SH-SY5Y (cell line): ENCODE measurements around the gene BRCC3.

Experiments
- GATA2 ChIP-seq: IDR thresholded peaks from 2 replicates; pipeline ENCODE4 v1.6.1; 2011; ENCODE audit warnings: mild to moderate bottlenecking, low read depth, low read length
- GATA3 ChIP-seq: IDR thresholded peaks from 2 replicates; pipeline ENCODE4 v1.6.1; 2011; ENCODE audit warnings: low read depth, mild to moderate bottlenecking, low read length, moderate library complexity

Gene BRCC3

DNA sequence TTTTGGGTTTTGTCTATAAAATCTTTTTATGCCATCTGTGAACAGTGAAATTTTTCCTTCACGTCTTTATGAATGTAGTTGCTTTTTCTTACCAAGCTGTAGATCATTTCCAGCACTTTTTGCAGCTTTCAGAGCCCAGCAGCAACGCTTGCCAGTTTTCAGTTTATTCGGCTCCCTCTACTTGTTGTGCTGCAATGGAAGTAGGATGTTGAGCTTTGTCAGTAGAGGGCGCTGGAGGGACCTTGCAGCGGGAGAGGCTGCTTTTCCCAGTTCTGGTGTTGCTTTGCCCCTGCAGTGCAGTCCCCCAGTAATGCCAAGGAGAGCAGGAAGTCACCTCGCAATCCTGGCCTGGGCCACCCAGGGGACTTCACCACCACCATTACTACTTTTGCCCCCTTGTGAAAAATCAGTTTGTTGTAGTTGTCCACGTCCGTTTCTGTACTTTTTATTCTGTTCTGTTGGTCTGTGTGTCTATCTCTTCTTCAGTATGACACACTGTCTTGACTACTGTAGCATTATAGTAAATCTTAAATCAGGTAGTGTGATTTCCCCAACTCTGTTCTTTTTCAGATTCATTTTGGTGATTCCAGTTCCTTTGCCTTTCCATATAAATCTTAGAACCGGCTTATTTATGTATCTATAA lies 22.2 kb upstream of the BRCC3 start:
- TF ChIP-seq GATA2 (no peak), GATA3 (no peak)

DNA sequence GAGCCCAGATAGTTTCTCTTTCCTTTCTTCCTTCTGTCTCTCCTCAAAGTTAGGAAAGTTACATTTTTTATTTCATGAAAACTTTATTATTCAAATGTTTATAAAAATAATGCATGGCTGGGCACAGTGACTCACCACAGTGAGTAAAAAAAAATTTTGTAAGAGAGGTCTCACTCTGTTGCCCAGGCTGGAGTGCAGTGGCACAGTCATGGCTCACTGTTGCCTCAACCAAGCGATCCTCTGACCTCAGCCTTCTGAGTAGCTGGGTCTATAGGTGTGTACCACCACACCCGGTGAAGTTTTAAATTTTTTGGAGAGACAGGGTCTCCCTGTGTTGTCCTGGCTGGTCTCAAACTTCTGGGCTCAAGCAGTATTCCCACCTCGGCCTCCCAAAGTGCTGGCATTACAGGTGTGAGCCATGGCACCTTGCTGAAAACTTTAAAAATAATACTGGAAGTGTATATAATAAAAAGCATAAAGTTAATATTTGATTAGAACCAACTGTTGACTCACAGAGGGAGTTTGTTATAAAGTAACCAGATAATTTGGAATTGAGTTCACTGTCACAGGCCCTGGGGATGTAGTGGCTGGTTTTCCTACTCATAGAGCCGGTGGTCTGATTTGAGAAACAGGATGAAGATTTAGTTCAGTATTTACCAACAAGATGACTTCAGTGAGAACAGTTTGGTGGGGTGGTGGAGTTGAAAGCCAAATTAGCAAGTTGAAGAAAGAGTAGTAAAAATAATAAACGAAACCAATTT lies 18.4 kb upstream of the BRCC3 start:
- no peak for TF ChIP-seq GATA3
- TF ChIP-seq GATA2 = no peak

DNA sequence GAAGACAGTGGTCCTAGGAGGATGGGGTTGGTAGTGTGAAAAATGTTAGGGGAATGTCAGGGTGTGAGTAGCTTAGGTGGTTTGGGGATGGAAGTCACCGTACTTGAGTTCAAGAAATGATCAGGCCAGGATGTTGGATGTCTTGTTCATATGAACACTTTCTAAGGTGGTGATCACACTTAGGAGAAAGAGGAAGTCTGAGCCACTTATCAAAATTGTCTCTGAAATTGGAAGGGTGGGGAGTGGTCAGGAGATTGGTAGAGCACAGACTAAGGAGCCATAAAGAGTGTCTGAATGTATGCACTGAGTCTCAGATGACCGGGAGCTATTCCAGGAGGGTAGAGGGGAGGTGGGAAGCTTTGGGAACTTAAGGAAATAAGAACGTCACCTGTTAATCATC lies 17.7 kb upstream of the BRCC3 start:
- TF ChIP-seq GATA3 = no peak
- no peak for TF ChIP-seq GATA2

DNA sequence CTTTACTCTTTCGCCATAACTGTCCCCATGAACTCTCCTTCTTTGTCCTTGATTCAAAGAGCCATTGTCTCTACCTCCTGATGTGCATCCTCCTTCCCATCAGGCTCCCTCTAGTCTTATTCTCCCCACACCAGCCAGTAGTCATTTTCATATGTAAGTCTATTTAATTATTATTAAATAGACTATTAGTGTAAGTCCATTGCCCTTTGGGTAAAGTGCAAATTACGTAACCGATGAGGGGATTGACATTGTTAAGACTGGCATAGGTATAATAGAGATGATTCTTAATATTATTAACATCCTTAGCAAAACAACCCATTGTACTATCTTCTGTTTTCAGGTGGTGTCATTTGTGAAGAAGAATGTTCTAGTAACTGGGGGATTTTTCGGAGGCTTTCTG lies 17.1 kb upstream of the BRCC3 start:
- TF ChIP-seq GATA3 = no peak
- TF ChIP-seq GATA2 = no peak

DNA sequence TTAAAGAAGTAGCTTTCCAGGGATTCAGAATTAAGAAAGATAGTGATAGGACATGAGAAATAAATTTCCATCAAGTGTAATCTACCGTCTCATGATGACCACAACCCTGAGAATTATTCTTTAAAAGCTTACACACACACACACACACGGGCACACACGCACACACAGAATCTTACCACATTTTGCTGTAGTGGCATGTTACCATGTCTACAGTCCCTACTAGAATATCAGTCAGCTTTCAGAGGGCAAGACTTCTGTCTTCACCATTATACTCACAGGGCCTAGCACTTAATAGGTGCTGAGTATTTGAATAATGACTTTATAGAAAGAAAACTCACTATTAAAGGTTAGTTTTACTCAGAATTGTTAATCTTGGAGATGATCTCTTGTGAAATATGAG lies 15.8 kb upstream of the BRCC3 start:
- no peak for TF ChIP-seq GATA2
- TF ChIP-seq GATA3 = no peak

DNA sequence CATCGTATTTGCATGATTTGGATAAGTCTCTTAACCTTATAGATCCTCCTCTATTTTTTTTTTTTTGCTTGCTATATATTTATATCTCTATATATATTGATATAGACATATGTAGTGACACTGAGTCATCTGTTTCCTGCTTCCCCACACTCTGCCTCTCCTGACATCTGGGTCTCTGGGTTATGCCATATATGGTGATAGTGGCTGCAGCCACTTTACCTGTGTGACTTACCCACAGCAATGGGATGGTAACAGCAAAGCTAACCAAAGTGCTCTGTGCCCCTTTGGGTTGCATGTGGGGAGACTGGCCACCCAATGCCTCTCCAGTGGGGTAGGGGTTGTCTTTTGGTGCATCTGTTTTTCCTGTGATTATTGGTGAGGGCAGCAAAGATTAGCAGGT lies 14.8 kb upstream of the BRCC3 start:
- TF ChIP-seq GATA2 = no peak
- no peak for TF ChIP-seq GATA3

DNA sequence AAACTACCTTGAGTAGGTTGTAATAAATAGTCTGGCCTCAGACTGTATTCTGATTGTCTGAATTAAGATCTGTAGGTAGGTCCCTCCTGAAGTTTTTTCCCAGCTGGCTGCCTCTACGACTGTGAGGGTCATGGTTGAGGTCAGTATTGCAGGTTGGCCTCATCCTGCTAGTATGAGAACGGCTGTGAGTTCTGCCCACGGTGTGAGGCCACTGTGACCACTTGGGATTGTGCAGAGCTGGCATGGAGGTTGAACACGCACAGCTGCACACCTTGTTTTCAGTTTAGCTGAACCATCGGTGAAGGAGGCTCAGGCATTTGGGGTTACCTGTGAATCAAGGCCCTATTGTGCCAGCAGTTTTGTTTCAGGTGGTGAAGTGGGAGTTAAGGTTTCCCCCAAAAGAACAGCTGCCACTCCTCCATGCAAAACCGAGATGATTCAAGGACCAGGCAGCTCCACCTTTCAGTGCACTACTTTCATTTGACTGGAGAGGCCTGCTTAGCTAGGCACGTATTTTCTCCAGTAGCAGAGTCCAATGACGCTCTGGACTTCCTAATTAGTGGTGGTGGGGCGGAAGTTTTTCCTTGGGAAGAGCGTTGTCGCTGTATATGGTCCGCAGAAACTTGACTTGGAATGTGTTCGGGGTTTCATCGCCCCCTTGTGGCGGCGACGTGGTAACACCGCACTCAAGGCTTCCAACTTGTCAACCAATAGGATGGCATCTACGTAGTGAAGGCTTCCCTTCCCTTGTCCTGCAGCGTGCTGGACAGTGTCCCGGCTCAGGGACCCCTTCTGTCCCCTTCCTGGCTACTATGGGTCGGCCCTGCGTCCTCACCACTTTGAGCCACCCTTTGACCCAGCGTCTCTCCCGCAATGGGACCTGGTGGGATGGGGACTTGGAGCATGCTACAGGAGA lies 14.2 kb upstream of the BRCC3 start:
- no peak for TF ChIP-seq GATA3
- TF ChIP-seq GATA2 = no peak

DNA sequence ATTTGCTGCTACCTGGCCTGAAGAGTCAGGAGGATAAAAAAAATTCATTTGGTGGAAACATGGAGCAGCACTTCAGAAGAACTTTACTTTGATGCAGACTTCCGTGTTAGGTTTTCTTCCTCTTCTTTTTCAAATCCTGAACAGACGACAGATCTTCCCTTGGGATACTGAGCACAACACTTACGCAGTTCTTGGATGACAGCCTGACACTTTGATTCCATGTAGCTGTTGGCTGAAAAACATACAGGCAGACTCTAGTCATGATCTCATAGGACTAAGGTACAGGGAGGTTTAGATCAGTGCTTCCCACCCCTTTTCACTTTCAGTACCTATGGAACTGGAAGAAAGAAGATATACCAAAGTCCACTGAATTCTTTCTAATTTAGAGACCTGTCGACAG lies 9.5 kb upstream of the BRCC3 start:
- no peak for TF ChIP-seq GATA2
- TF ChIP-seq GATA3 = no peak

DNA sequence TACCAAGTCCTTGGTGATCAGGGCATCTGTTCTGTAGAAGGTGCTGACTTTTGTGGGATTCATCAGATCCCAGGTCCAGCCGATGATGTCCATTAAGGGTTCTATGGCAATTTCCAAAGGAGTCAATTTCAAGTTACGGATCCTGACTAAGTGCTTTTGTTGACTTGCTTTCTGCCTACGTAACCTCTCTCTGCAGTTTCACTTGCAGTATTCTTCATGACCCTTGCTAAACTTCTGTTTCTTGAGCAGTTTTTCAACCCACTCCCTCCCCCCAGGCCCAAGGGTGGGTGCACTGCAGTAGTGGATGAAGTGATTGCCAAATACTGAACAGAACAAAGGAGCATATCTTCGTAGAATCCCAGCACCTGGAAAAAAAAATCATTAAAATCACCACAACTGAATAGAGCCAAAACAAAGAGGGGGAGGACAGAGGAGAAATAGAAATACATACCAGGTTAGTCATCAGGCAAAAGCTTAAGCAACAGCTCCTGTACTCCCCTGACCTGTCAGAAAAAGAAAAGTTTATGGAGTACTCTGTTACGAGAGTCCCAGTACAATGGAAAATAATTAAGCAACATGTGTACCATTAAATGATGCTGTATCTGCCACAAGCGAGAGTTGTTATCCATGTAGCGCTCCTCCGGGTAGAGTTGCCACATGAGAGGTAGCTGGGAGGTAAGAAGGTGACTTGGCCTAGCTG lies 6.1 kb upstream of the BRCC3 start:
- no peak for TF ChIP-seq GATA2
- TF ChIP-seq GATA3 = no peak

DNA sequence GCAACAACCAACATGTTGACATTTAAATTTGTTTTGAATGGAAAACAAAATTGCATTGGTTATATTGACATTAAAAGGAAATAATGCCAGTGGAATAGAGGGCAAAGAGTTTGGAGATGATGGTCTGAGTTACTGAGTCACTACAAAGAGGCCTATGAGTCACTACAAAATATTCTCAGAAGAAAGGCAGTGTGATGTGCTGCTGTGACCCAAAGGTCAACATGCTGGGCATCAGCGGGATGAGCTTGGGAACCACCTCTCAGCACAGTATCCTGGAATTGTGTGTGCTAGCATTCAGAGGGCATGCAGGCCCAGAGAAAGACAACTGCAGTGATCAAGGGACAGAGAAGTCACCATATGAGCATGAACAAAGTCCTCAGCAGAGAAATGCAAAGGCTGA lies 3.1 kb upstream of the BRCC3 start:
- TF ChIP-seq GATA2 (no peak), GATA3 (no peak)

DNA sequence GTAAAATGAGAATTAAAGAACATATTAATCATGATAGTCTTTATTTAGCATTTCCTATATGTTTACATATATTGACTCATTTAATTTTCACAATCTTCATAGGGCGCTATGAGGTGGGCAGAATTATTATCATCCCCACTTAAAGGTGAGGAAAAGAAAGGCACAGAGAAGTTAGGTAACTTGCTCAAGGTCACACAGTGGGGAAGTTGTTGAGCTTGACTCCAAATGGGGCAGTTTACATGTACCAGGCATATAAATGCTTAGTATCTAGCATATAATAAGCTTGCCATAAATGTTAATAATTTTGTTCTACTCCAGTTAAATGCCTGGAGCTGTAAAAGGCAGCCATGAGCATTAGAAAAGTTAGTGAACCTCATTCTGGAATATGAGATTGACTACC lies 1.9 kb upstream of the BRCC3 start:
- no peak for TF ChIP-seq GATA2
- no peak for TF ChIP-seq GATA3

DNA sequence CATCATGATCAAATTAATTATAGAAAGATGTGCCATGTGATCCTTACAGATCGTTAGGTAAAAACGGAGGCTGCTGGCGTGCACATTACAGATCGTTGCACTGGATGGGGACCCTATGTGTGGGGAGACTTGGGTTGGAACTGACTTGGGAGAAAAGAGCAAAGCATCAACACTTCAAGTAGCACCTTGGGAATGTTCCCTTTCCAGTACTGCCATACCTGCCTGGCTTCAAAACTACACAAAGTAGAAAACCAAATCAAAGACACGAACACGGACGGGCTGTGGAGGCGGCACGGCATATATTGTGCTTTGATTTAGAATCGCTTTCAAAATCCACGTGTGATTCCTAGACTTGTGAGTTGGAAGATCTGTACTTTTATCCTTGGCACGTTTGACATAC lies 1.3 kb upstream of the BRCC3 start:
- TF ChIP-seq GATA3 (no peak), GATA2 (no peak)

DNA sequence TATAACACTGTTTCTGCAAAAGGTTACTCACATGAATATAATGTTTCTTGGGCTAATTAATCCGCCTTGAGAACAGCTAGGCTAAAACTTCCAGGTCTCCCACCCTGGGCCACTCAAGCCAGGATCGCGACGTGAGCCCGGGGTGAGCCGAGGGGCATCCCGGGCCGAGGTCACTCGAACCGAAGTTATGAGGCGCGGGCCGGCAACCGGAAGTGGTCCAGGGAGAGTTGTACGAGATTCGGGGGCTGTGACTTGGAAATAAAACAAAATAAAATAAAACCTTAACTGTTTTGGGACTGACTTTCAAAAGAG lies 689 bp upstream of the BRCC3 start:
- TF ChIP-seq GATA3 (no peak), GATA2 (no peak)

DNA sequence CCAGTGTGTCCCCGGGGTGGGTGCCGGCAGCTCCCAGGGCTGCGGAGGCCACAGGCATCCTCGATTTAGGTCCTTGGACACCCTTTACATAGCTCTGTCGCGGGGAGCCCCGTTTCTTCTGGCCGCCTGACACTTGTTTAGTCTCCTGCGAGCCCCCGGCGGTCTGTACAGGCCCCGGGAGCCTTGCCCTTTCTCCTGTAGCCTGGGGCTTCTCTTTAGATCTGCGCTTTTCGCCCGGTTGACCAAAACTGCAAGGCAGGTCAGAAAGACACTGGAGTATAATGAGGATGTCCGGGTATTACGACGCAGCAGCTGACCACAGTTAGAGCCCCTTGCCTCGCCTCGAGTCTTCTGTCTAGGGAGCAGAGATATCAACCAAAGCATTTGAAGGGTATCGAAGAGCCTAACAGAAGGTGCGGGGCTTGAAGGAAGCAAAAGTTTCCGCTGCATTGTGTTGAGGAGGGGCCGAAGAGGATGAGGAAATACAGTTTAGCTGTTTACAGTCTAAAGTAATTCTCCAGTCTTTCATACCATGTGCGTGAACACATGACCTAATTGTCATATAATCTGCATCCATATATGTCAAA lies 479 bp downstream of the BRCC3 start:
- TF ChIP-seq GATA2 (no peak), GATA3 (no peak)
